ENCODE results near the gene JSRP1. TPM values are rescaled to one million over a fixed set of nuclear protein-coding genes. Genes with fewer than 3 reads are reported as not detected.

The JSRP1 gene
- total RNA-seq, 1 donor from 2014 or later = not detected

GRCh38 chr19:2215281-2215751 is 40.9 kb downstream of the JSRP1 start:
- H3K4me3 ChIP-seq = no peak overlapping the region
- intact Hi-C loops (cut with DNase I) = no loop called here
- H3K9me3 ChIP-seq = no peaks in the 10 kb centered on the region
- no peak for TF ChIP-seq CTCF (IDR thresholded peaks at IDR 0.05)
- DNase-seq (ENCODE audit: low spot score in 2 of 2) = no peak
- peaks cover 78 to 97% of the 10 kb centered on the region in 2 donors for H3K36me3 ChIP-seq
- H3K27me3 ChIP-seq = no peaks in the 10 kb centered on the region
- H3K4me1 ChIP-seq = no peaks in the 10 kb centered on the region
- H3K27ac ChIP-seq = no peak overlapping the region

- Histone ChIP-seq H3K27ac (no peak overlapping the region), H3K27me3 (no peaks in the 10 kb centered on the region), H3K9me3 (no peaks in the 10 kb centered on the region), H3K4me3 (no peak overlapping the region), H3K4me1 (no peaks in the 10 kb centered on the region), H3K36me3 (peaks cover 73 to 97% of the 10 kb centered on the region in 2 donors)
- intact Hi-C loops (cut with DNase I) = no loop called here
- TF ChIP-seq CTCF (IDR thresholded peaks at IDR 0.05) = no peak
- DNase-seq (ENCODE audit: low spot score in 2 of 2) = no peak
Measured at GRCh38 chr19:2214251-2214650, 42.0 kb downstream of the JSRP1 start.

GRCh38 chr19:2213799-2214198 is 42.4 kb downstream of the JSRP1 start:
- Histone ChIP-seq H3K9me3 (no peaks in the 10 kb centered on the region), H3K36me3 (peaks cover 73 to 92% of the 10 kb centered on the region in 2 donors), H3K4me1 (no peaks in the 10 kb centered on the region), H3K27me3 (no peaks in the 10 kb centered on the region), H3K27ac (no peak overlapping the region), H3K4me3 (no peak overlapping the region)
- intact Hi-C loops (cut with DNase I) = no loop called here
- no peak for DNase-seq (ENCODE audit: low spot score in 2 of 2)
- TF ChIP-seq CTCF (IDR thresholded peaks at IDR 0.05) = no peak

GRCh38 chr19:2212861-2213711 is 43.1 kb downstream of the JSRP1 start:
- Histone ChIP-seq H3K27me3 (no peaks in the 10 kb centered on the region), H3K27ac (no peak overlapping the region), H3K9me3 (no peaks in the 10 kb centered on the region), H3K36me3 (peaks cover 76 to 91% of the 10 kb centered on the region in 2 donors), H3K4me3 (no peak overlapping the region), H3K4me1 (no peaks in the 10 kb centered on the region)
- intact Hi-C loops (cut with DNase I) = no loop called here
- no peak for DNase-seq (ENCODE audit: low spot score in 2 of 2)
- TF ChIP-seq CTCF (IDR thresholded peaks at IDR 0.05) = no peak

- Histone ChIP-seq H3K36me3 (peaks cover 72 to 88% of the 10 kb centered on the region in 2 donors), H3K4me3 (no peak overlapping the region), H3K27ac (no peak overlapping the region), H3K9me3 (no peaks in the 10 kb centered on the region), H3K4me1 (no peaks in the 10 kb centered on the region), H3K27me3 (no peaks in the 10 kb centered on the region)
- TF ChIP-seq CTCF (IDR thresholded peaks at IDR 0.05) = no peak
- intact Hi-C loops (cut with DNase I) = no loop called here
- no peak for DNase-seq (ENCODE audit: low spot score in 2 of 2)
Measured at GRCh38 chr19:2210987-2211740, 45.1 kb downstream of the JSRP1 start.

Data from ascending aorta (tissue), 2 donors.